Prostate gland (tissue), 2 donors: ENCODE results near the gene PINLYP. TPM values are rescaled to one million over a fixed set of nuclear protein-coding genes. Genes with fewer than 3 reads are reported as not detected.

Experiments
- DNase-seq: peaks from one replicate; pipeline ENCODE4 v3.0.0-alpha.2; 2019; ENCODE audit warnings: low spot score
- H3K27ac ChIP-seq, 2 donors: fragments of 200-600 bp; sonication (generic); 2 replicates each; pipeline ENCODE4 v1.5.1; 2017 to 2019
- H3K27me3 ChIP-seq: fragments of 200-600 bp; sonication (generic); replicated peaks from 2 replicates; pipeline ENCODE4 v1.5.1; 2019; ENCODE audit not compliant: insufficient read depth
- H3K36me3 ChIP-seq, 2 donors: fragments of 200-600 bp; sonication (generic); 1 replicate in 1 of 2; 2 replicates in 1 of 2; pipeline versions ENCODE4 v1.5.1 to v1.8.1; 2017 to 2019
- H3K4me1 ChIP-seq: fragments of 200-600 bp; sonication (generic); replicated peaks from 2 replicates; pipeline ENCODE4 v1.5.1; 2019
- H3K4me3 ChIP-seq, 2 donors: fragments of 200-600 bp; sonication (generic); 2 replicates each; pipeline ENCODE4 v1.5.1; 2017 to 2019
- H3K9me3 ChIP-seq: fragments of 200-600 bp; sonication (generic); 2 replicates; pipeline ENCODE4 v1.5.1; 2017
- POLR2A ChIP-seq: fragments of 450-650 bp; IDR thresholded peaks from one replicate; pipeline ENCODE4 v1.6.1; 2016; ENCODE audit warnings: antibody characterized with exemption, mild to moderate bottlenecking
- POLR2AphosphoS5 ChIP-seq: sonication (generic); formaldehyde crosslinking; IDR thresholded peaks from one replicate; pipeline ENCODE4 v1.6.1; 2017; ENCODE audit warnings: antibody characterized with exemption
- WGBS: methylation state at CpG from one replicate; pipeline ENCODE4 v1.1.5; 2018; 5-methylcytosine and 5-hydroxymethylcytosine counted together
- intact Hi-C: fragments of 100-400 bp; cut with DNase I; formaldehyde crosslinking; loops from one replicate; pipeline ENCODE4 v1.14.2; 2022
- total RNA-seq, 2 donors: library from RNA; depleted of rRNA; stranded (reverse); fragments of >200 nt; gene quantifications; one replicate each; pipeline ENCODE4 v1.1.0, GENCODE V29; 2016
- TF ChIP-seq, protein P1 (sequence below), 4 experiments: fragments of 200-600 bp in 2 of 4; fragments of 450-650 bp in 2 of 4; sonication (generic) in 2 of 4; IDR thresholded peaks; 1 replicate in 3 of 4; 2 replicates in 1 of 4; pipeline ENCODE4 v1.5.1; 2016 to 2019; ENCODE audit warnings: antibody characterized with exemption in 4 of 4, mild to moderate bottlenecking in 2 of 4, moderate library complexity in 2 of 4

PINLYP gene
- total RNA-seq, 2 donors from 2014 or later = 4.8 to 7.8 TPM

DNA sequence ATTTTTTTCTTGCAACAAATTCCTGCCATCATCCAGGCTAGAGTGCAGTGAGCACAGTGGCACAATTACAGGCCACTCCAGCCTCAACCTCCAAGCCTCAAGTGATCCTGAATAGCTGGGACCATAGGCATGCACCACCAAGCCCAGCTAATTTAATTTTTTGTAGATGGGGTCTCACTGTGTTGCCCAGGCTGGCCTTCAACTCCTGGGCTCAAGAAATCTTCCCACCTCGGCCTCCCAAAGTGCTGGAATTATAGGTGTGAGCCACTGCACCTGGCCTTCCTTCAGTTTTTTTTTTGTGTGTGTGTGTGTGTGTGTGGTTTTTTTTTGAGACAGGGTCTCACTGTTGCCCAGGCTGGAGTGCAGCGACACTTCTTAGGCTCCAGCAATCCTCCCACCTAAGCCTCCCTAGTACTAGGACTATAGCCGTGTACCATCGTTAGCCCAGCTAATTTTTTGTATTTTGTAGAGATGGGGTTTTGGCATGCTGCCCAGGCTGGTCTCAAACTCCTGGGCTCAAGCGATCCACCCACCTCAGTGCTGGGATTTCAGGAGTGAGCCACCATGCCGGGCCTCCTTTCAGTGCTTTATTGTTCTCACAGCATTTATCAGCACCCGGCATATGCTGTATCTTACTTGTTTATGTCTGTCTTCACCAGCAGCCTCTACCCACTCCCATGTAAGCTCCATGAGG, 30.4 kb downstream of the PINLYP start:
- TF ChIP-seq POLR2A (no peak), POLR2AphosphoS5 (no peak)
- TF ChIP-seq, protein P1, sequence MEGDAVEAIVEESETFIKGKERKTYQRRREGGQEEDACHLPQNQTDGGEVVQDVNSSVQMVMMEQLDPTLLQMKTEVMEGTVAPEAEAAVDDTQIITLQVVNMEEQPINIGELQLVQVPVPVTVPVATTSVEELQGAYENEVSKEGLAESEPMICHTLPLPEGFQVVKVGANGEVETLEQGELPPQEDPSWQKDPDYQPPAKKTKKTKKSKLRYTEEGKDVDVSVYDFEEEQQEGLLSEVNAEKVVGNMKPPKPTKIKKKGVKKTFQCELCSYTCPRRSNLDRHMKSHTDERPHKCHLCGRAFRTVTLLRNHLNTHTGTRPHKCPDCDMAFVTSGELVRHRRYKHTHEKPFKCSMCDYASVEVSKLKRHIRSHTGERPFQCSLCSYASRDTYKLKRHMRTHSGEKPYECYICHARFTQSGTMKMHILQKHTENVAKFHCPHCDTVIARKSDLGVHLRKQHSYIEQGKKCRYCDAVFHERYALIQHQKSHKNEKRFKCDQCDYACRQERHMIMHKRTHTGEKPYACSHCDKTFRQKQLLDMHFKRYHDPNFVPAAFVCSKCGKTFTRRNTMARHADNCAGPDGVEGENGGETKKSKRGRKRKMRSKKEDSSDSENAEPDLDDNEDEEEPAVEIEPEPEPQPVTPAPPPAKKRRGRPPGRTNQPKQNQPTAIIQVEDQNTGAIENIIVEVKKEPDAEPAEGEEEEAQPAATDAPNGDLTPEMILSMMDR (IDR thresholded peaks at IDR 0.05) = no peak
- Histone ChIP-seq H3K36me3 (no peaks in the 10 kb centered on the region), H3K9me3 (no peaks in the 10 kb centered on the region), H3K27ac (peak overlapping the region; percentile 65 to 70), H3K4me3 (no peak overlapping the region), H3K27me3 (no peaks in the 10 kb centered on the region), H3K4me1 (peaks cover 11% of the 10 kb centered on the region)
- 54% methylated on average over 7 of the region's 7 CpGs for WGBS
- intact Hi-C loops = no loop called here
- DNase-seq = no peak

DNA sequence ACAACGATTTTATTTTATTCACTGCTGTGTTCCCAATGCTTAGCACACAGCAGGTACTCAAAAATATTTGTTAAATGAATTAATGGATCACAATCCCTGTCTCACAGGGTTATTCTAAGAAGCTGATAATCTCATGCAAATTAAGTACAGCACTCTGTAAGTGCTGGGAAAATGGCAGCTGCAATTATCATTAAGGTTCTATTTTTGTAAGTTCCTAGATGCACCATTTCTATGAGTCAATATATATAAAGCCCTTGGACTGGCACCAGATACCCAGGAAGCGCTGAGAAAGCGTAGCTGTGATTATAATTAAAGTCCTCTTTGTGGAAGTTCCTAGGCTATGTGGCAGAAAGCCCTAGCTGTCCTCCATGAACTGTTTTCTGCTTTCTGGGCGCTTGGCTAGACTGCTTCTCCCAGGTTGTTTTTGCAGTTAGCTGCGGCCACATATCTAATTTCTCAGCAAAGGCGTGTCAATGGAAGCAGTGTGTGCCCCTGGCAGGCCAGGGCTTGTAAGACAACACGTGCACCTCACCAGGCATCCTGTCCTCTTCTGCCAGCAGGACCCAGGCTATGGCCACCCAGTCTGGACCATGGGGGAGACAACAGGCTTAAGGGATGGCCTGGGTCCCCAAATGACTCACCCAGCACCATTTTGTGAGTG, 31.1 kb downstream of the PINLYP start:
- peak overlapping the region; percentile 65 to 70 for H3K27ac ChIP-seq
- peak; percentile 79 for DNase-seq
- TF ChIP-seq POLR2A (no peak), POLR2AphosphoS5 (peak; percentile 84)
- TF ChIP-seq, protein P1 (IDR thresholded peaks at IDR 0.05) = no peak

DNA sequence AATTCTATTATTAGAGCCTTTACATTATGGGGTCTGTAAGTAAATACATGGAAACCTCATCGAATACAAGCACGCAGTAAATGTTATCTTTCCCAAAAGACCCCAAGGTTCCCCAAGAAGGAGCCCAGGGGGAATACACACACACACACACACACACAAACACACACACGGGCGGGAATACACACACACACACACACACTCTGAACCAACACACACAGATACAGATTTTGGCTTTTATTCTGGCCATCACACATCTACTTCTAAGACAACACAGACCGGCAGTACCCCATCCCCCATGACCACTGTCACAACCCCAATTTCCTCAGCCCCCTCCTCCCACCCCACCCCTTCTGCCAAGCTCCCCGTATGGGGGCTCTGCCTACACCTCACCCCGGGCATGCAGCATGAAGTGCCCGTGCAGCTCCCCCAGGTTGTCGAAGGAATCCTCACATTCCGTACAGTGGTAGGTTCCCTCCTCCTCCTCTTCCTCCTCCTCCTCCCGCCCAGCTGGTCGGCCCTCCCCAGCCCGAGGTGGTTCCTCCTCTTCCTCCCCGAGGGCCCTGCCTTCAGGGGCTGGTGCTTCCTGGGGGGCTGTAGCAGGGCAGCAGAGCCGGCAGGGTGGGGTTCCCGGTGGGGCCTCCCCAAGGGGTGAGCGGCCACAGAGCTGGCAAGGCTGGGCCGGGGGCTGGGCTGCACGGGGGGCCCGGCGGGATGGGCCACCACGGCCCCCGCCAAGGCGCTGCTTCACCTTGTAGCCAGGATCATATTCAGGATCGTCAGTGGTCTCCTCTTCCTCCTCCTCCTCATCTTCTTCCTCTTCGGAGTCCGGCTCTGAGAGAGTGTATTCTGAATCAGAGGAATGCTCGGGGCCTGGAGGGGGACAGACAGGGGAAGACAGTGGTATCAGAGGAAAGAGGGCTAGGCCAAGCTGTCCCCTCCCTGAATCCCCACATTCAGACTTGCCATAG, 31.9 kb downstream of the PINLYP start:
- H3K27ac ChIP-seq = peak overlapping the region; percentile 65 to 70

More for the DNA sequence above, 31.1 kb downstream of the PINLYP start:
- Histone ChIP-seq H3K9me3 (no peaks in the 10 kb centered on the region), H3K4me1 (peaks cover 7% of the 10 kb centered on the region), H3K36me3 (no peaks in the 10 kb centered on the region), H3K4me3 (no peak overlapping the region), H3K27me3 (no peaks in the 10 kb centered on the region)
- intact Hi-C loops = no loop called here
- WGBS = 47% methylated on average over 7 of the region's 7 CpGs

DNA sequence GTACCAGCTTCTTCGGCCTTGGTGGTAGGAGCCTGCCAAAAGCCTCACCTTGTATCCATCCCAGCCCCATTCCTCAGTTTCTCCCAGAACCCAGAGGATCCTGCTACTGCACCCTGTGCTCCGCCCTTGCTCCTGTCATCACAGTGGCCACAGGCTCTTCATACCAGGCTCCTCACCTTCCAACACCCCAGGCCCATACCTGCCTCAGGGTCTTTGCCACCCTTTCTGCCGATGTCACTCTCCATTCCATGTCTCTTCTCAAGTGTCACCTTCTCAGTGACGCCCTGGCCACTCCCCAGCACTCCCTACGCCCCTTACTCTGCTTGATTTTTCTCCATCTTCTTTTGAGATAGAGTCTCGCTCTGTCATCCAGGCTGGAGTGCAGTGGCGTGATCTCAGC, 34.3 kb downstream of the PINLYP start:
- H3K27ac ChIP-seq = no peak overlapping the region
- H3K4me1 ChIP-seq = peaks cover 7% of the 10 kb centered on the region
- H3K4me3 ChIP-seq = no peak overlapping the region
- intact Hi-C loops = no loop called here
- 86% methylated on average over 7 of the region's 7 CpGs for WGBS
- no peaks in the 10 kb centered on the region for H3K36me3 ChIP-seq
- no peak for DNase-seq
- H3K9me3 ChIP-seq = no peaks in the 10 kb centered on the region
- H3K27me3 ChIP-seq = no peaks in the 10 kb centered on the region
- TF ChIP-seq, protein P1 (IDR thresholded peaks at IDR 0.05) = no peak
- no peak for TF ChIP-seq POLR2A
- TF ChIP-seq POLR2AphosphoS5 = no peak

More for the DNA sequence above, 31.9 kb downstream of the PINLYP start:
- Histone ChIP-seq H3K9me3 (no peaks in the 10 kb centered on the region), H3K4me3 (peak overlapping the region in 1 of 2 donors; percentile 1), H3K36me3 (no peaks in the 10 kb centered on the region), H3K27me3 (no peaks in the 10 kb centered on the region), H3K4me1 (peaks cover 7% of the 10 kb centered on the region)
- WGBS = 40% methylated on average over 26 of the region's 28 CpGs
- intact Hi-C loops = no loop called here
- DNase-seq = no peak
- TF ChIP-seq, protein P1 (IDR thresholded peaks at IDR 0.05) = no peak
- TF ChIP-seq POLR2A (no peak), POLR2AphosphoS5 (no peak)
